ENCODE data around the gene RHEB. TPM values are rescaled to one million over a fixed set of nuclear protein-coding genes. Genes with fewer than 3 reads are reported as not detected.

RHEB gene
- total RNA-seq, 1 experiment from 2014 or later: 135 TPM

DNA sequence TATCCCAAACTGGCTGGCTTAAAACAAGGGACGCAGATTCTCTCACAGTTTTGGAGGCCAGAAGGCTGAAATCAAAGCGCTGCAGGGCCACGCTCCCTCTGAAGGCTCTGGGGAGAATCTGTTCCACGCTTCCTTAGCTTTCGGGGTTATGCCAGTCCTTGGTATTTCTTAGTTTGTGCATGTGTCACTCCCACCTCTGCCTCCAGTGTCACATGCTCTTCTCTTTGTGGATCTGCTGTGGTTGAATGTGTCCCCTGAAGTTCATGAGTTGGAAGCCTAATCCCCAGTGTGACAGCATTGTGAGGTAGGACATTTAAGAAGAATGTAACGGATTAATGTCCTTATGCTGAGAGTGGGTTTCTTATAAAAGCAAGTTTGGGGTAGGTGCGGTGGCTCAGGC lies 29.4 kb upstream of the RHEB start:
- CTCF ChIA-PET: interaction anchor here (0.6 kb wide), 1 partner anchor 101 kb away, joined by 3 read pairs; no protein-coding TSS in a partner anchor
- no peak overlapping the region for H3K27ac Mint-ChIP-seq (ENCODE audit: low read depth, unreplicated experiment)
- no peak for DNase-seq (ENCODE audit: unreplicated experiment)
- TF ChIP-seq, protein P1, sequence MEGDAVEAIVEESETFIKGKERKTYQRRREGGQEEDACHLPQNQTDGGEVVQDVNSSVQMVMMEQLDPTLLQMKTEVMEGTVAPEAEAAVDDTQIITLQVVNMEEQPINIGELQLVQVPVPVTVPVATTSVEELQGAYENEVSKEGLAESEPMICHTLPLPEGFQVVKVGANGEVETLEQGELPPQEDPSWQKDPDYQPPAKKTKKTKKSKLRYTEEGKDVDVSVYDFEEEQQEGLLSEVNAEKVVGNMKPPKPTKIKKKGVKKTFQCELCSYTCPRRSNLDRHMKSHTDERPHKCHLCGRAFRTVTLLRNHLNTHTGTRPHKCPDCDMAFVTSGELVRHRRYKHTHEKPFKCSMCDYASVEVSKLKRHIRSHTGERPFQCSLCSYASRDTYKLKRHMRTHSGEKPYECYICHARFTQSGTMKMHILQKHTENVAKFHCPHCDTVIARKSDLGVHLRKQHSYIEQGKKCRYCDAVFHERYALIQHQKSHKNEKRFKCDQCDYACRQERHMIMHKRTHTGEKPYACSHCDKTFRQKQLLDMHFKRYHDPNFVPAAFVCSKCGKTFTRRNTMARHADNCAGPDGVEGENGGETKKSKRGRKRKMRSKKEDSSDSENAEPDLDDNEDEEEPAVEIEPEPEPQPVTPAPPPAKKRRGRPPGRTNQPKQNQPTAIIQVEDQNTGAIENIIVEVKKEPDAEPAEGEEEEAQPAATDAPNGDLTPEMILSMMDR (IDR thresholded peaks at IDR 0.05; ENCODE audit: unreplicated experiment): no peak
- peaks cover 22% of the 10 kb centered on the region for H3K4me1 Mint-ChIP-seq (ENCODE audit: insufficient read depth, unreplicated experiment)
- no peaks in the 10 kb centered on the region for H3K9me3 Mint-ChIP-seq (ENCODE audit: unreplicated experiment)
- no TSS peak for BruUV-seq (replicated peaks)
- POLR2A ChIA-PET: interaction anchor here (1.4 kb wide), 1 partner anchor 29 kb away, joined by 3 read pairs; the partner anchor contains the start of gene RHEB
- intact Hi-C loops (cut with micrococcal nuclease): no loop called here
- H3K4me3 Mint-ChIP-seq (ENCODE audit: unreplicated experiment): no peak overlapping the region
- H3K36me3 Mint-ChIP-seq (ENCODE audit: insufficient read depth, unreplicated experiment): peaks cover 6% of the 10 kb centered on the region
- H3K27me3 Mint-ChIP-seq (ENCODE audit: insufficient read depth, unreplicated experiment): peaks cover 32% of the 10 kb centered on the region

DNA sequence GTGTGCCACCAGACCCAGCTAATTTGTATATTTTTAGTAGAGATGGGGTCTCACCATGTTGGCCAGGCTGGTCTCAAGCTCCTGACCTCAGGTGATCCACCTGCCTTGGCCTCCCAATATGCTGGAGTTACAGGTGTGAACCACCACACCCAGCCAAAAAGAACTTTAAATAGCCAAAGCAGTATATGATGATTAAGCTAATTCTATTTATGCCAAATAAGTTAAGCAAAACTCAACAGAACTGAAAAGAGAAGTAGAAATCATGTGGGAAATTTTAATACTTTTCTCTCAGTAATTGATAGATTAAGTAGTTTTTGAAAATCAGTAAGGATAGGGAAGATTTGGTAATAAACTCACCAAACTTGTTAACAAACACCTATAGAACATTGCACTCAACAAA lies 24.5 kb upstream of the RHEB start:
- no peak for DNase-seq (ENCODE audit: unreplicated experiment)
- Mint-ChIP-seq H3K27ac (ENCODE audit: low read depth, unreplicated experiment) (no peak overlapping the region), H3K9me3 (ENCODE audit: unreplicated experiment) (no peaks in the 10 kb centered on the region), H3K4me1 (ENCODE audit: insufficient read depth, unreplicated experiment) (peaks cover 7% of the 10 kb centered on the region), H3K27me3 (ENCODE audit: insufficient read depth, unreplicated experiment) (peaks cover 32% of the 10 kb centered on the region), H3K4me3 (ENCODE audit: unreplicated experiment) (no peak overlapping the region), H3K36me3 (ENCODE audit: insufficient read depth, unreplicated experiment) (peaks cover 6% of the 10 kb centered on the region)
- ChIA-PET CTCF (interaction anchor here (1.4 kb wide), 1 partner anchor 8 kb away, joined by 4 read pairs; no protein-coding TSS in a partner anchor), POLR2A (interaction anchor here (0.5 kb wide), 1 partner anchor 24 kb away, joined by 3 read pairs; the partner anchor contains the start of gene RHEB)
- BruUV-seq (replicated peaks): no TSS peak
- TF ChIP-seq, protein P1 (IDR thresholded peaks at IDR 0.05; ENCODE audit: unreplicated experiment): no peak
- intact Hi-C loops (cut with micrococcal nuclease): no loop called here

DNA sequence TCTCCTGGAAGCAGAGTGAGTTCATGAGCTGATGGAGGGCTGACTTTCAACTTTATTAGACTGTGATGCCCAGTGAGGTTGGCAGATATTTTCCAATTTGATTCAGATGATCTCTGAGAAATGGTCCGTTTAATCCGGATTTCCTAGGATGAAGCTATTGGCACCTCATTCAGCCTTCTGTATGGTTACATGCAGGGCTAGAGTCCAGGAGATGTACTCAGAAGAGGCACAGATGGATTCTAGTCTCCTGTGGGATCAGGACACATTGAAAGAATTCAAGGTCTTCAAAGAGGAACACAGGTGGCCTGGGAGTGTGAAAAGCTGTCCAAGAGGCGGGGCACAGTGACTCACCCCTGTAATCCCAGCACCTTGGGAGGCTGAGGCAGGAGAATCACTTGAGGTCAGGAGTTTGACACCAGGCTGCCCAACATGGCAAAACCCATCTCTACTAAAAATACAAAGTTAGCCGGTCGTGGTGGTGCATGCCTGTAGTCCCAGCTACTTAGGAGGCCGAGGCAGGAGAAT lies 23.0 kb upstream of the RHEB start:
- ChIA-PET CTCF (interaction anchor here (0.7 to 1.6 kb wide), 3 partner anchors 9 to 113 kb away, joined by 3 to 4 read pairs (median 3); no protein-coding TSS in a partner anchor), POLR2A (no interaction called here)
- Mint-ChIP-seq H3K27ac (ENCODE audit: low read depth, unreplicated experiment) (no peak overlapping the region), H3K4me1 (ENCODE audit: insufficient read depth, unreplicated experiment) (peaks cover 7% of the 10 kb centered on the region), H3K4me3 (ENCODE audit: unreplicated experiment) (no peak overlapping the region), H3K36me3 (ENCODE audit: insufficient read depth, unreplicated experiment) (peaks cover 6% of the 10 kb centered on the region), H3K9me3 (ENCODE audit: unreplicated experiment) (no peaks in the 10 kb centered on the region), H3K27me3 (ENCODE audit: insufficient read depth, unreplicated experiment) (peaks cover 32% of the 10 kb centered on the region)
- BruUV-seq (replicated peaks): no TSS peak
- TF ChIP-seq, protein P1 (IDR thresholded peaks at IDR 0.05; ENCODE audit: unreplicated experiment): no peak
- DNase-seq (ENCODE audit: unreplicated experiment): no peak
- intact Hi-C loops (cut with micrococcal nuclease): no loop called here

DNA sequence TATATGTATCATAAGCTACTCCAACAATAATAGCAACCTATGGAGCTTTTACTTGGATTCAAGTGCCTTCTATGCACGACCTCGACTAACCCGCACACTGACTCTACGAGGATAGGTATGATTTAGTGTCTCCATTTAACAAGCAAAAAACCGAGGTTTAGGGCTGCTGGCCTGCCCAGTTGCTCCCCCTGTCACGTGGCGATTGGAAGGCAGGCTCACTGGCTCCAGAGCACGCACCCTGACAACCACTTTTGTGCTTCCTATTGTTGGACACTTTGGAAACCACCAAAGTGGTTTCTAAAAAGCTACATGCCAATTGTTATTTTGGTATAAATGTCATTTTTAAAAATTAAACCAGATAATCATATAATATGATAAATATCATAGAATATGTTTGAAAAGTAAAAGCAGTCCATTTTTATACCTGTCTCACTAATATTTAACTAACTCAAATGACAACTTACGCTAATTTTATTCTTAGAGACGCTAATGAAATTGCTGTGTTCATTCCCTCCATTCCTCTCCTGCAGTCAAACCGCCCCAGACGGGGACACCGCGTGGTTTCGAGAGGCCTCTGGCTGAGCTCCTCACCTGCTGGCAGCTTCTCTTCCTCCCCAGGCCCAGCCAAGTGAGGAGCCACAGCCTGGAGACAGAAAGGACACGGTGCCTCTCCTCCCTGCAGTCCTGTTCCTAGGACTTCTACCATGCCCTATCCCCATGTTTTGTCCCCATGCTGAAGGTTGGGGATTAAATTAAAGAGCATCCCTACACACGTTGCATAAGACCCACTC lies 22.2 kb upstream of the RHEB start:
- Mint-ChIP-seq H3K27me3 (ENCODE audit: insufficient read depth, unreplicated experiment) (peaks cover 24% of the 10 kb centered on the region), H3K4me3 (ENCODE audit: unreplicated experiment) (no peak overlapping the region), H3K9me3 (ENCODE audit: unreplicated experiment) (no peaks in the 10 kb centered on the region), H3K27ac (ENCODE audit: low read depth, unreplicated experiment) (no peak overlapping the region), H3K4me1 (ENCODE audit: insufficient read depth, unreplicated experiment) (peaks cover 7% of the 10 kb centered on the region), H3K36me3 (ENCODE audit: insufficient read depth, unreplicated experiment) (peaks cover 6% of the 10 kb centered on the region)
- CTCF ChIA-PET: interaction anchor here (0.6 to 1.6 kb wide), 2 partner anchors 10 to 173 kb away, joined by 3 to 4 read pairs; no protein-coding TSS in a partner anchor
- TF ChIP-seq, protein P1 (IDR thresholded peaks at IDR 0.05; ENCODE audit: unreplicated experiment): no peak
- no TSS peak for BruUV-seq (replicated peaks)
- intact Hi-C loops (cut with micrococcal nuclease): no loop called here
- POLR2A ChIA-PET: interaction anchor here (0.6 to 0.7 kb wide), 2 partner anchors 22 to 152 kb away, joined by 3 to 4 read pairs; partner anchors contain the start of gene RHEB
- no peak for DNase-seq (ENCODE audit: unreplicated experiment)
